Ovary (tissue), 10 donors: ENCODE results near the gene ACAT1. TPM values are rescaled to one million over a fixed set of nuclear protein-coding genes. Genes with fewer than 3 reads are reported as not detected.
A peak's percentile ranks its signal among the peaks of the same experiment; 100 is the strongest.

Source experiments
- DNase-seq, 5 donors: peaks; one replicate each; pipeline ENCODE4 v3.0.0-alpha.2; 2019 to 2020
- H3K27ac ChIP-seq, 2 donors: fragments of 200-600 bp; one replicate each; pipeline versions ENCODE4 v1.5.1 to v1.8.0; 2019 to 2022
- H3K27me3 ChIP-seq: fragments of 200-600 bp; one replicate; pipeline ENCODE4 v1.8.0; 2022
- H3K36me3 ChIP-seq: fragments of 200-600 bp; sonication (generic); one replicate; pipeline ENCODE4 v1.5.1; 2019
- H3K4me1 ChIP-seq: one replicate; pipeline ENCODE4 v1.8.1; 2013; ENCODE audit warnings: mild to moderate bottlenecking, moderate library complexity; ENCODE audit not compliant: insufficient read depth
- H3K4me3 ChIP-seq: fragments of 200-600 bp; sonication (generic); one replicate; pipeline ENCODE4 v1.5.1; 2017
- H3K9me3 ChIP-seq, 2 donors: fragments of 200-600 bp in 1 of 2; sonication (generic) in 1 of 2; one replicate each; pipeline versions ENCODE4 v1.5.1 to v1.8.1; 2013 to 2019; ENCODE audit warnings: mild to moderate bottlenecking in 1 of 2, moderate library complexity in 1 of 2
- EP300 ChIP-seq: sonication (generic); formaldehyde crosslinking; IDR thresholded peaks from one replicate; pipeline ENCODE4 v1.6.1; 2017; ENCODE audit warnings: antibody characterized with exemption
- POLR2A ChIP-seq: fragments of 450-650 bp; IDR thresholded peaks from one replicate; pipeline ENCODE4 v1.6.1; 2017; ENCODE audit warnings: antibody characterized with exemption, mild to moderate bottlenecking, moderate library complexity
- WGBS, 3 donors: extraction: QIAGEN DNeasy Blood & Tissue Kit in 1 of 3; methylation state at CpG; one replicate each; pipeline versions ENCODE4 v1.1.5 to v1.1.7; 2013 to 2017; 5-methylcytosine and 5-hydroxymethylcytosine counted together
- intact Hi-C, 4 donors: fragments of 100-400 bp; cut with DNase I; formaldehyde crosslinking; loops; one replicate each; pipeline versions ENCODE4 v1.11.0 to v1.15.1; 2022 to 2023
- long read RNA-seq, 3 donors: library from polyadenylated mRNA in 2 of 3; unstranded in 2 of 3; transcript quantifications; one replicate each; pipeline ENCODE4 v2.0.0 and lab custom pipeline, GENCODE V29; 2021 to 2026
- polyA plus RNA-seq, 2 donors: library from polyadenylated mRNA; stranded (reverse); fragments of 200-250 nt in 1 of 2; fragments of 350-450 nt in 1 of 2; fragmentation: Illumina TruSeq in 1 of 2; extraction: RNeasy Lipid Tissue Mini Kit (QIAGEN cat#74804) in 1 of 2; gene quantifications; one replicate each; pipeline ENCODE4 v1.2.3, GENCODE V29; 2013 to 2014
- total RNA-seq, 7 donors: library from RNA; depleted of rRNA in 2 of 7; stranded (reverse); fragments of >200 nt in 2 of 7; fragmentation: NEBNext Ultra II Directional in 3 of 7; extraction: Animal tissue kit (Norgen Biotek cat#: 25700) in 3 of 7; gene quantifications; one replicate each; pipeline versions ENCODE4 v1.1.0 to v1.2.4, GENCODE V29; 2016 to 2023
- TF ChIP-seq, protein P1 (sequence below), 3 donors: fragments of 450-650 bp in 2 of 3; fragments of 200-600 bp in 1 of 3; IDR thresholded peaks; one replicate each; pipeline versions ENCODE4 v1.5.1 to v1.8.0; 2016 to 2022; ENCODE audit warnings: antibody characterized with exemption in 3 of 3, mild to moderate bottlenecking in 1 of 3
- donor health status: DM: no; HTN: no; CAD: no; lungs with moderate emphysema.
- donor health status: DM: no; HTN: no; CAD: no.
- donor health status: Bipolar disorder and iron deficiency.
- donor health status: DM: yes; HTN: yes; CAD: no.
- donor health status: DM: no; HTN: no; CAD: no.
- donor health status: DM: yes; HTN: yes; CAD: no.

ACAT1 gene
- 10 to 100 TPM; 50.0 to 84.4 (median 74.6) TPM for total RNA-seq
- 100 to 1,000 TPM in 1 of 2 donors, 10 to 100 TPM in 1; 71.1 to 111 TPM for polyA plus RNA-seq
- long read RNA-seq, donor 1, transcript ACAT1-201 (12 exons, 1,761 nt), result major isoform, 349 of 391 reads
- long read RNA-seq, donor 1, partial matches to known transcripts, result 20 of 391 reads
- long read RNA-seq, donor 1, other reads (novel, unspliced or antisense), result 21 of 391 reads
- long read RNA-seq, donor 2, transcript ACAT1-201 (12 exons, 1,761 nt), result major isoform, 30 of 32 reads
- long read RNA-seq, donor 2, partial matches to known transcripts, result 0 of 32 reads
- long read RNA-seq, donor 2, other reads (novel, unspliced or antisense), result 0 of 32 reads
- long read RNA-seq, donor 3, transcript ACAT1-201 (12 exons, 1,761 nt), result major isoform, 98 of 107 reads
- long read RNA-seq, donor 3, partial matches to known transcripts, result 2 of 107 reads
- long read RNA-seq, donor 3, other reads (novel, unspliced or antisense), result 5 of 107 reads

DNA sequence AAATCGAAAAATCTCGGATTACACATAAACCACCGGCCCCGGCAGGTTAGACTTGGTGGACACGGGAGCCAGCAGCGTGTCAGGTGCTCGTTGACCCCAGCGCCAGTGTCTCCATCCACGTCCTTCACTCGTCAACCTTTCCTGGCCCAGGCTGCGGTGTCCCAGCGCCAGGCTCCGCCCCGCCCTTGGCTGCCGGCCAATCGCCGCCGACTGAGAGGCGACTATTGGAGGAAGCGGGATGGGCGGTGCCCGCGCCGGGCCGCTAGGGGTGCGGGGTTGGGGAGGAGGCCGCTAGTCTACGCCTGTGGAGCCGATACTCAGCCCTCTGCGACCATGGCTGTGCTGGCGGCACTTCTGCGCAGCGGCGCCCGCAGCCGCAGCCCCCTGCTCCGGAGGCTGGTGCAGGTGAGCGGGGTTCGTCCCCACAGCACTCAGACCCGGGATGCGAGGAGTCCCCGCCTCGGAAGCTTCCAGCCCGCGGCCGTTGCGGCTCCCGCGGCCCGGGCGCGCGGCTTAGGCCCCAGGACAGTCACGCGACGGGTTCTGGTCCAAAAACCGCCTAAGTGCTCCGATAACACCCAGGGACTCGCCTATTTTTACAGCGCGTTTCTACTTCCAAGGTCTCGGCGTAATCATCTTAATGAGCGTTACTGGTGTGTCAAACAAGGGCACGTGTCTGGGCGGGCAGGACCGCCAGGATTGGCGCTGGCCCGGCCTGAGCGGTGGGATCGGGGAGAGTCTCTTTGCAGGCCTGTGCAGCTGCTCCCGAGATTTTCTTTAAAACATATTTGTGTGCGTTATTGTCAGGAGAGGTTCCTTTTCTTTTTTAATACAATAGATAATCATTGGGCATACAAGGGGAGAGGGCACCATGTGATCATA lies at the start of gene ACAT1:
Gene ACAT1, plus strand, starts transcription at position 294 of the 882 bp plus-strand sequence. Its CDS starts 40 bp downstream, at position 334.
- Histone ChIP-seq H3K4me1 (peaks cover 8% of the 10 kb centered on the region), H3K9me3 (no peaks in the 10 kb centered on the region), H3K36me3 (no peaks in the 10 kb centered on the region), H3K27me3 (no peaks in the 10 kb centered on the region), H3K4me3 (peak within 1 kb of the TSS; percentile 85), H3K27ac (peak within 1 kb of the TSS; percentile 69 to 94)
- intact Hi-C loops, result loop anchor here in 2 of 4 donors (5.0 to 10.0 kb wide), 2 partner anchors 101 to 103 kb away; partner anchors contain the start of genes ATM (in 2 of the 2) and NPAT (in 2 of the 2)
- no peak for TF ChIP-seq EP300
- TF ChIP-seq, protein P1, sequence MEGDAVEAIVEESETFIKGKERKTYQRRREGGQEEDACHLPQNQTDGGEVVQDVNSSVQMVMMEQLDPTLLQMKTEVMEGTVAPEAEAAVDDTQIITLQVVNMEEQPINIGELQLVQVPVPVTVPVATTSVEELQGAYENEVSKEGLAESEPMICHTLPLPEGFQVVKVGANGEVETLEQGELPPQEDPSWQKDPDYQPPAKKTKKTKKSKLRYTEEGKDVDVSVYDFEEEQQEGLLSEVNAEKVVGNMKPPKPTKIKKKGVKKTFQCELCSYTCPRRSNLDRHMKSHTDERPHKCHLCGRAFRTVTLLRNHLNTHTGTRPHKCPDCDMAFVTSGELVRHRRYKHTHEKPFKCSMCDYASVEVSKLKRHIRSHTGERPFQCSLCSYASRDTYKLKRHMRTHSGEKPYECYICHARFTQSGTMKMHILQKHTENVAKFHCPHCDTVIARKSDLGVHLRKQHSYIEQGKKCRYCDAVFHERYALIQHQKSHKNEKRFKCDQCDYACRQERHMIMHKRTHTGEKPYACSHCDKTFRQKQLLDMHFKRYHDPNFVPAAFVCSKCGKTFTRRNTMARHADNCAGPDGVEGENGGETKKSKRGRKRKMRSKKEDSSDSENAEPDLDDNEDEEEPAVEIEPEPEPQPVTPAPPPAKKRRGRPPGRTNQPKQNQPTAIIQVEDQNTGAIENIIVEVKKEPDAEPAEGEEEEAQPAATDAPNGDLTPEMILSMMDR (IDR thresholded peaks at IDR 0.05), result peak; percentile 38 to 80 (median 75)
- peak; percentile 84 for TF ChIP-seq POLR2A
- 0% methylated on average over 46 to 73 of the region's 73 CpGs for WGBS, 3 donors
- DNase-seq, result peak; percentile 97 to 98 (median 98)

DNA sequence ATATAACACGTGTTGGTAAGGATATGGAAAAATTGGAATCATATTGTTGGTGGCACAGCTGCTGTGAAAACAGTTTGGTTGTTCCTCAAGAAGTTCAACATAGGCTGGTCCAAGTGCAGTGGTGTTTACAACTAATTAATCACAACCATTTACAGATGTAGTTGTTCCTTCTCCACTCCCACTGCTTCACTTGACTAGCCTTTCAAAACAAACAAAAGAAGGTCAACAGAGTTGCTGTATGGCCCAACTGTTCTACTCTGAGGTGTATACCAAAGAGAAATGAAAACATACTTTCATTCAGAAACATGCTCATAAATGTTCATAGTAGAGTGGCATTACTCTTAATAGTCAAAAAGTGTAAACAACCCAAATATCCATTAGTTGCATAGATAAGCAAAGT lies 36.6 kb upstream of the ACAT1 start:
- Histone ChIP-seq H3K36me3 (no peaks in the 10 kb centered on the region), H3K27ac (no peak overlapping the region), H3K27me3 (no peaks in the 10 kb centered on the region), H3K9me3 (no peaks in the 10 kb centered on the region), H3K4me1 (no peaks in the 10 kb centered on the region), H3K4me3 (no peak overlapping the region)
- no peak for DNase-seq
- intact Hi-C loops, result no loop called here
- WGBS, 3 donors, result 24 to 37% (median 26%) methylated on average over 1 of the region's 1 CpG
- TF ChIP-seq, protein P1 (IDR thresholded peaks at IDR 0.05), result no peak
- TF ChIP-seq POLR2A (no peak), EP300 (no peak)

DNA sequence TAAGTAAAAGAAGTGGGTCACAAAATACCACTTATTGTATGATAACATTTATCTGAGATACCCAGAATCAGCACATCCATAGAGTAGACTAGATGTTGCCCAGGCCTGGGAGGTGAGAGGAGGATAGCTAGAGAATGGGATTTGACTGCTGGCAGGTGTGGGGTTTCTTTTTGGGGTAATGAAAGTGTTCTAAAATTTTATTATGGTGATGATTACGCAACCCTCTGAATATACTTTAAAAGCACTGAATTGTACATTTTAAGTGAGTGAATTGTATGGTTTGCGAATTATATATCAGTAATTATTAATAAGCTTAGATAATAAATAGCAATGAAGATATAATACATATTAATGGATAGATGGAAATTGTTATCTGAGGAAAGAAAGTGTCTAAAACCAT lies 35.7 kb upstream of the ACAT1 start:
- 95 to 99% (median 95%) methylated on average over 2 of the region's 2 CpGs for WGBS, 3 donors
- H3K27me3 ChIP-seq, result no peaks in the 10 kb centered on the region
- no peaks in the 10 kb centered on the region for H3K4me1 ChIP-seq
- no peak overlapping the region for H3K4me3 ChIP-seq
- H3K9me3 ChIP-seq, result no peaks in the 10 kb centered on the region
- H3K27ac ChIP-seq, result no peak overlapping the region
- intact Hi-C loops, result no loop called here
- TF ChIP-seq, protein P1 (IDR thresholded peaks at IDR 0.05), result no peak
- no peaks in the 10 kb centered on the region for H3K36me3 ChIP-seq
- DNase-seq, result no peak

DNA sequence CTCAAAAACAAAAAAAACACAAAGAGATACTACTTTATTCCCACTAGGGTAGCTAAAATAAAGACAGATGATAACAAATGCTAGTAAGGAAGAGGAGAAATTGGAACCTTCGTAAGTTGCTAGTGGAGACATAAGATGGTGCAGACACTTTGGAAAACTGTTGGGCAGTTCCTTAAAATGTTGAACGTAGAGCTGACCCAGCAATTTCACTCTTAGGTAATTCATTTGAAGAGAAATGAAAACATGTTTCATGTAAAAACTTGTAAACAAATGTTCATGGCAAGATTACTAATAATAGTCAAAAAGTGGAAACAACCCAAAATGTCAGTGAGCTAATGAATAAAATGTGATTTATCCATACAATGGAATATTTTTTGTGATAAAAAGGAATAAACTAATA lies 29.2 kb upstream of the ACAT1 start:
- TF ChIP-seq POLR2A (no peak), EP300 (no peak)
- TF ChIP-seq, protein P1 (IDR thresholded peaks at IDR 0.05), result no peak
- intact Hi-C loops, result no loop called here
- no peak for DNase-seq
- Histone ChIP-seq H3K27ac (no peak overlapping the region), H3K4me3 (no peak overlapping the region), H3K36me3 (no peaks in the 10 kb centered on the region), H3K27me3 (no peaks in the 10 kb centered on the region), H3K9me3 (no peaks in the 10 kb centered on the region), H3K4me1 (peaks cover 2% of the 10 kb centered on the region)
- 47 to 49% (median 47%) methylated on average over 2 of the region's 2 CpGs for WGBS, 3 donors
